Islet of Langerhans (tissue), 1 donor: ENCODE results near the gene NSMCE1.

Experiments used
- FAIRE-seq: peaks from one replicate; lab custom pipeline; 2011; peaks lifted over from hg19 to GRCh38; lab: Jason Lieb, UNC

NSMCE1 gene

GRCh38 chr16:27191352-27191924, 77.1 kb downstream of the NSMCE1 start:
- FAIRE-seq: no peak

- FAIRE-seq: no peak
Observed at GRCh38 chr16:27190316-27190871, 78.2 kb downstream of the NSMCE1 start.

GRCh38 chr16:27189335-27189972, 79.1 kb downstream of the NSMCE1 start:
- FAIRE-seq: no peak

- FAIRE-seq: no peak
Observed at GRCh38 chr16:27188633-27189032, 79.9 kb downstream of the NSMCE1 start.

GRCh38 chr16:27185776-27186130, 82.8 kb downstream of the NSMCE1 start:
- FAIRE-seq: no peak

GRCh38 chr16:27182906-27183405, 85.6 kb downstream of the NSMCE1 start:
- FAIRE-seq: no peak

- no peak for FAIRE-seq
Observed at GRCh38 chr16:27181019-27181790, 87.4 kb downstream of the NSMCE1 start.

- FAIRE-seq: no peak
Observed at GRCh38 chr16:27179500-27180072, 89.0 kb downstream of the NSMCE1 start.

- no peak for FAIRE-seq
Observed at GRCh38 chr16:27177031-27177774, 91.4 kb downstream of the NSMCE1 start.

- FAIRE-seq: no peak
Observed at GRCh38 chr16:27175888-27176287, 92.7 kb downstream of the NSMCE1 start.
